OCI-M1 (cell line): ENCODE measurements around the gene TLX2.
"Not testable (repeated sequence)": the region's sequence is repeated elsewhere in the genome, so short reads cannot be mapped to it uniquely, and the experiment has no call there.

ENCODE experiments used
- DNase-seq: peaks from one replicate; lab custom pipeline; 2025; lab: John Stamatoyannopoulos, UW

Gene TLX2

DNA sequence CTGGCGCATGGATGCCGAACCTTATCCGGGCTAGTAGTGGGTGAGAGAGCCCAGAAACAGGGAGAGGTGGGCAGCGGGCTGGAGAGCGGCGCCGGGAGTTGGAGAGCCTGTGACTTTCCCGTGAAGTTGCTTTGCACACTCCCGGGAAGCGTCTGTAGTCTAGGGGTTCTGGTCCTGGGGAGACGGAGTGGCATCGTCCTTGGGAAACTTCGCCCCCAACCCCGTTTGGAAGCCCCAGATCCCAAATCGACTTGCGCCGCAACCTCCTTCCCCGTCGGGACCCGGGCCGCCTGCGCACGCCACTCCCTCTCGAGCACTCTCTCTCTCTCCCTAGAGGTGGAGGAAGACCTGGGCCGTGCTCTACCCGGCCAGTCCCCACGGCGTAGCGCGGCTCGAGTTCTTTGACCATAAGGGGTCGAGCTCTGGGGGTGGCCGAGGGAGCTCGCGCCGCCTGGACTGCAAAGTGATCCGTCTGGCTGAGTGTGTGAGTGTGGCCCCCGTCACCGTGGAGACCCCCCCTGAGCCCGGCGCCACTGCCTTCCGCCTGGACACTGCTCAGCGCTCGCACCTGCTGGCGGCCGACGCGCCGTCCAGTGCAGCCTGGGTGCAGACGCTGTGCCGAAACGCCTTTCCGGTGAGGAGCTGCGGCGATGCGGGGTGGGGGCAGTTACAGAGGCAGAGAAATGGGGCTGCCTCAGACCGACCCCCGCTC lies 40.7 kb downstream of the TLX2 start:
- peak; percentile 58 for DNase-seq

DNA sequence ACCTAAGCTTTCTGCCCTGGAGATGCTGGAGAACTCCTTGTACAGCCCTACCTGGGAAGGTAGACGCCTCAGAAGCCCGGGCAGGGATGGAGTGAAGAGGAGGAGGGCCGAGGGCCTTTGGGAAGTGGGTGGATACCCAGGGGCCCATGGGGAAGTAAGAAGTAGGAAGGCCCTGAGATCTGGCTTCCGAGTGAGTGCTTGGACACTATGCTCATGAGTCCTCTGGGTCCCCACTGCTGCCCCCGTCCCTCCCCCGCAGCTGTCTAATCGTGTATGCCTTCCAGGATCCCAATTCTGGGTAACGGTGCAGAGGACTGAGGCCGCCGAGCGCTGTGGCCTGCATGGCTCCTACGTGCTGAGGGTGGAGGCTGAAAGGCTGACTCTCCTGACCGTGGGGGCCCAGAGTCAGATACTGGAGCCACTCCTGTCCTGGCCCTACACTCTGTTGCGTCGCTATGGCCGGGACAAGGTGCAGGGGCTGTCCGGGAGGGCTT lies 41.4 kb downstream of the TLX2 start:
- DNase-seq = no peak

DNA sequence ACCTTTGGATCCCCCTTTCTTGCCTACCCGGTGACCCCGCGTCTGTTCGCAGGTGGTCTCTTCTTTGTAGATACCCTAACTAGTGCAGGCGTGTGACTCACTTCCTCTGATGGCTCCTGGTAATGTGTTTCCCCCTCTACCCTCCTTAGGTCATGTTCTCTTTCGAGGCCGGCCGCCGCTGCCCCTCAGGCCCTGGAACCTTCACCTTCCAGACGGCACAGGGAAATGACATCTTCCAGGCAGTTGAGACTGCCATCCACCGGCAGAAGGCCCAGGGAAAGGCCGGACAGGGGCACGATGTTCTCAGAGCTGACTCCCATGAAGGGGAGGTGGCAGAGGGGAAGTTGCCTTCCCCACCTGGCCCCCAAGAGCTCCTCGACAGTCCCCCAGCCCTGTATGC lies 41.9 kb downstream of the TLX2 start:
- DNase-seq = no peak

DNA sequence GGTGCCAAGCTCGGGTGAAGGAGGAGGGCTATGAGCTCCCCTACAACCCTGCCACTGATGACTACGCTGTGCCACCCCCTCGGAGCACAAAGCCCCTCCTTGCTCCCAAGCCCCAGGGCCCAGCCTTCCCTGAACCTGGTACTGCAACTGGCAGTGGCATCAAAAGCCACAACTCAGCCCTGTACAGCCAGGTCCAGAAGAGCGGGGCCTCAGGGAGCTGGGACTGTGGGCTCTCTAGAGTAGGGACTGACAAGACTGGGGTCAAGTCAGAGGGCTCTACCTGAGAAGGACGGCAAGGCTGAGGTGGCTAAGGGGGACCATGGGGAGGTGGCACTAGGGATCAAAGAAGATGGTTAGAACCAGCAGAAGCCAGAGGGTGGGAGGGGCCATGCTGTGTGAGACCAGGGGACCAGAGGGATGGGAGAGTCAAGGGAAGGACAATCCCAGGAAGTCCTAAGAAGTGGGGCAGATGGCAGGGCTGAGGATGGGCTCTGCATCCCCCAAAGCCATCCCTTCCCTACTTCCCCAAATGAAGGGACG lies 42.7 kb downstream of the TLX2 start:
- DNase-seq = no peak

DNA sequence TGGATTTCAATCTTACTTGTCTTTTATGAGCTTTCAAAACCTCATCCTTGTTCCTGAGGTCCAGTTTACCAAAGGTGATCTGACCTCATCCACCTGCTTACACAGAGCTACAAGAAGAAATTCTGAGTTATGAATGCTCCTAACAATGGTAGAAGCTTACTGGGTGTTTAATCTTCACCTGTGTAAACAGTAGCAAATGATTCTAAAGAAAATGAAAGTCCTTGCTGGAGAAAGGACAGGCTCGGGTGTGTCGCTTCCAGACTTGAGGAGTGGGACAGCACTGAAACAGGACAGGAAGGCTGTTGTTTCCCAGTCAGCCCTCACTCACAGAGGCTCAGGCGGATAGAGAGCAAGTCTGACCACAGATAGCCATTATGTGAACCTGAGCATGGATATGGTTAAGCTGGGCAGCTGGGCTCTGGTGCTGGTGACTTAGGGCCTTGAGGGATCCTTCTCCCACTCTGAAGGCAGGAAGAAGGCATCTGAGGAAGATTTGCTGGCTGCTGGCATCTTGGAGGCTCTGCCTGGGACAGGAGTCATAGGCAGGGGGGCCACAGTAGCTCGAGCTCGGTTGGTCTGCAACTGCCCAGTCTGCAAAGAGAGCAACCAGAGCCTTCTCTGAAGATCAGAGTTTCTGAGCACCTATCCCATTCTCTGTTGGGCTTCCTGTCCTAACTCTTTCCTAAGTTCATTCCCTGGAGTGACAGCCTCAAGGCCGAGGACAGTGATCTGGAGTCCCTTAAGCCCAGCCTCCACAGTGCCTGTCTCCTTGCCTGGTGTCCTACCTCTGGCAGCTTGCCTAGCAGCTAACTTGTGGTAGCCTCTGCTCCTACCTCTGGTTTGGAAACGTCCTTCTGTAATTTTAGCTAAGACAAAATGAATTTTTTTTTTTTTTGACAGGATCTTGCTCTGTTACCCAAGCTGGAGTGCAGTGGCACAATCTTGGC lies 44.3 kb downstream of the TLX2 start:
- no peak for DNase-seq

DNA sequence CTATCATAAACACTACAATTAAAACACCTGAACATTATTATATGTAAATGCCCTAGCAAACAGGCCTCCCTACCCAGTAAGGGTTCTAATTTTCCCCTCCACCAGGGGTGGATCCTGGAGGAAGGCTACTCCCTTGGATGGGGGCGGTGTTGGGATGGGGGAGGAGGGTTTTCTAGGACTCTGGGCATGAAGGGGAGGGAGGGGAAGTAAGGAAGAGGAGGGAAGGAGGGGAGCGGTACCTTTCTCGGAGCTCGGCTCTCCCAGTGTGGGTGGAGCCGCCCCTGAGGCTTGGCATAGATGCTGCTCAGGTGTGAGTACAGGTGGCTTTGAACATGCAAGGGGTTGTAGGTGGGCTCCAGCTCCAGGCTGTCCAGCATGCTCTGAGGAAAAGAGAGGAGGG lies 45.7 kb downstream of the TLX2 start:
- DNase-seq = no peak

DNA sequence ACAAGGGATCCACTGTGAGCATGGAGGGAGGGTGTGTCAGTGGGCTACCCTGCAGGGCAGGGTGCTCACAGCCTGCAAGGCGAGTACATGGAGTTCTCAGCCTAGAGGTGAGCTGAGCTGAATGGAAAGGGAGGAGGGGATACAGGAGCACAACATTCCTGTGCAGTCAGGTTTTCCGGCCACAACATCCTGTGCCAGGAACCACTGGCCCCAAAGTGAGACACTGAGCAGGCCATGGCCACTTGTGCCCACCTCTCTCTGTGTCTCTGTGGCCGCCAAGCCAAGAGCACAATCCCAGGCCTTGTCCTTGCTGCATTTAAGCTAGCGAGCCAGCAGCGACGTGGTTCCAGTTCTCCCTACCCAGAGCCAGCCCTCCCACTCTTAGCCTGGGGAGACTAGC lies 46.3 kb downstream of the TLX2 start:
- DNase-seq = no peak

DNA sequence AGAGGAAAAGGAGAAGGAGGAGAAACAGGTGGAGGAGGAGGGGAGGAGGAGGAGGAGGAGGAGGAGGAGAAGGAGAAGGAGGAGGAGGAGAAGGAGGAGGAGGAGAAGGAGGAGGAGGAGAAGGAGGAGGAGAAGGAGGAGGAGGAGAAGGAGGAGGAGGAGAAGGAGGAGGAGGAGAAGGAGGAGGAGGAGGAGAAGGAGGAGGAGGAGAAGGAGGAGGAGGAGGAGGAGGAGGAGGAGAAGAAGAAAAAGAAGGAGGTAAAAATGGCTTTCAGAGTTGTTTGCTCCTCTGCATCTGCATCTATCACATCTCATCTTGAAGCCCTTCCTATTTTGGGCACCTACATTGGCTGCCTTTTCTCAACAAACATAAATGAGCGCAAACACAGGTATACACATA lies 46.8 kb downstream of the TLX2 start:
- not testable (repeated sequence) for DNase-seq

DNA sequence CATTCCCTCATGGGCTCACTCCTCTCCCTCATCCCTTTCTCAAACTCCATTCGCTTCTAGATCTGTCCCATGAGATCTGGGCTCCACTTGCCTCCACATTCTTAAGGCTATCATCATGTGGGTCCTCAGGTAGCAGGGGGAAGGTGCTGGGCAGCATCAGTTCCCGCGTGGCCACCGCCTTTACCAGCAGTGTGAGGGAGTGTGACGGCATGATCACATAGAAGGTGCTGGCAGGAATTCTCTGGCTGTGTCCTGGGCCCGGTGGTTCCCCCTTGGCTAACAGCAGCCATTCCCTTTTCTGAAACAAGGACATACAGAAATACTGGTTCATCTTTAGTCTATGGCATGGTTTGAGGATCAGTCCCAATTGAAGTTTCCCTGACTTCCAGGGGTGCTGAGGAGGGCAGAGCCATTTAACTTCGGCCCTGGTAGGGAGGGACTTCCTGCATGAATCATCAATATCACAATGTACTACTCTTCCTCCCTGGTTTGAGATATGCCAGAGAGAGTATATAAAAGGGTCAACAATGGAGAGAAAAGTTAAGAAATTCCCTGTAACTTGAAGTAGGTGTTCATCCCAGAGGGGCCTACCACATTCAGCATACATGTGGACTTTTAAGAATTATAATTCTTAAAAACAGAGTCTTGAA lies 48.0 kb downstream of the TLX2 start:
- no peak for DNase-seq

DNA sequence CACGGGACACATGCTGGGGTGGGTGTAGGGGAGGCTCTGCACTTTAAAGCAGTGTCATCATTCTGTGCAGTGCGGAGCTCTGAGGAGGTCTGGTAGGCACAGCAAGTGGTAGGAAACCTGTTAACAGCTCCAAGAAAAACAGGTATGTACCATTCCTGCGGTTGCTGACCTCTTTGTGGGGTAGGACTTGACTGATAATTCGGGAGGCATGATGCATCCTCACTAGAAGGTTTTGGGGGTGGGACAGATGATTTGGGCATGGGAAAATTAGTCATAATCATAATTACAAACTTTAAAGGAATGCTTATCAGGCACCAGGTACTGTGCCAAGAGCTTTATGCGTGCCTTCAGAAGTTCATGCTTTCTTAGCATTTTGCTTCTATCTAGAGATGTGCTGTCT lies 50.0 kb downstream of the TLX2 start:
- DNase-seq = no peak

DNA sequence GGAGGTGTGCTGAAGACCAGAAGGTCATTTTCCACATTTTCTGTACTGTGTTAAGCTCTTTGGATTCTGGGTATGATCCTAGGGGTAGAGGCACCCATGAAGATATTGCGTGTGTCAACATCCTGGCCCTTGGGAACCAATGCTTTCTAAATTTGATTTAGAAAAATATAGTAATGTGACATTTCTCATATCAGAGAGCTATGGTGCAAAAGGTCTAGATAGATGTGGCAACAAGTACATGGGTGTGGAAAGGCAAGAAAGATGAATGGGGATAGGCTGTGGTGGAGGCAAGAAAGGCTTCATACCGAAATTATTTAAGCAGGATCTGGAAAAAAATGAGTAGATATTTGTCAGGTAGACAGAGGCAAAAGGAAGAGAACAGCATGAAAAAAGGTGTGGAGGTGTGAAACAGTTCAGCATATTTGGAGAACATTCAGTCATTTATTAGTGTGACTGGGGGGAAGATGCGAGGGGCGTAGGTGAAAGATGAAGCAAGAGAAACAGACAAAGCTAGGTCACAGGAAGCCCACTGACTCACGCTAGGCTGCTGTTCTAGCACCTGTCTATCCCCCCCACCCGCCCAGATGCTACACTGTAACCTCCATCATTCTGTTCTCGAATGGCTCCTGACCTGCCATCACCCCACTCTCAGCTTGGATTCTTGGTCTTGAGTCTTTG lies 52.0 kb downstream of the TLX2 start:
- no peak for DNase-seq

DNA sequence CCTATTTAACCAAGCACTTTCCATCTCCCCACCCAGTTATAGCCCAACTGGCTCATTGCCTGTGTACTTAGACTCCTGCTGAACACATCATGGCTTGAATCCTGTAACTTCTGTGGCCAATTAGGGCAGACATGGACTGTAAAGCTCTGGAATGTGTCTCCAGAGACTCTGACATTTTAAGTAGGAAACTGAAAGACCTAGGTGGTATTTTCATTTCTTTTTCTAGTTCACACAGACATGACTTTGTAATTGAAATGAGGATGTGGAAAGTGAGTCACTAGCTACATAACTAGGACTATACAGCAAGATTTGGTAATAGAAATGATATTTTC lies 52.5 kb downstream of the TLX2 start:
- DNase-seq = no peak
